PC-3 (cell line): ENCODE measurements around the gene PTPRR. TPM values are rescaled to one million over a fixed set of nuclear protein-coding genes. Genes with fewer than 3 reads are reported as not detected.
"Not testable (repeated sequence)": the region's sequence is repeated elsewhere in the genome, so short reads cannot be mapped to it uniquely, and the experiment has no call there.

Experiments
- ATAC-seq: fragments of 200-7000 bp; cut with Tn5 transposase; 2 replicates; pipeline ENCODE4 v1.9.1; 2020; ENCODE audit warnings: mild to moderate bottlenecking, moderate library complexity
- BruUV-seq: library from RNA; stranded (reverse); fragments of 400-500 nt; replicated peaks from 2 replicates; lab custom pipeline; 2021; lab: Mats Ljungman, UMichigan
- CTCF ChIA-PET: fragments of 300-600 bp; sonication (Branson Sonifier 250); formaldehyde crosslinking; loops from one replicate; lab custom pipeline; 2022; ENCODE audit warnings: antibody characterized with exemption; lab: Charles Lee
- POLR2A ChIA-PET: fragments of 300-600 bp; sonication (Branson Sonifier 250); formaldehyde crosslinking; loops from one replicate; lab custom pipeline; 2022; ENCODE audit warnings: antibody characterized with exemption; ENCODE audit not compliant: unreplicated experiment; lab: Charles Lee
- DNase-seq: peaks from one replicate; pipeline ENCODE4 v3.0.0-alpha.2; 2015
- H2AFZ ChIP-seq: fragments of 300-600 bp; sonication (generic); 2 replicates; pipeline ENCODE4 v1.6.0; 2016; ENCODE audit warnings: antibody characterized with exemption, low read length
- H3F3A ChIP-seq: fragments of 300-600 bp; sonication (generic); one replicate; pipeline ENCODE4 v1.6.0; 2017; ENCODE audit warnings: antibody characterized with exemption, low read length, control low read depth, mild to moderate bottlenecking; ENCODE audit not compliant: unreplicated experiment
- H3K27ac ChIP-seq: fragments of 300-600 bp; sonication (generic); 2 replicates; pipeline ENCODE4 v1.5.1; 2016; ENCODE audit warnings: mild to moderate bottlenecking, low read length
- H3K27me3 ChIP-seq: fragments of 300-600 bp; sonication (generic); 2 replicates; pipeline ENCODE4 v1.6.1; 2016; ENCODE audit warnings: low read length, mixed read lengths
- H3K36me3 ChIP-seq: fragments of 300-600 bp; sonication (generic); 2 replicates; pipeline ENCODE4 v1.6.1; 2016; ENCODE audit warnings: low read depth, mixed run types, low read length, mixed read lengths
- H3K4me1 ChIP-seq: fragments of 300-600 bp; sonication (generic); 2 replicates; pipeline ENCODE4 v1.5.1; 2016; ENCODE audit warnings: low read length; ENCODE audit not compliant: insufficient read depth
- H3K4me2 ChIP-seq: fragments of 300-600 bp; sonication (generic); 2 replicates; pipeline ENCODE4 v1.6.0; 2016; ENCODE audit warnings: low read length
- H3K4me3 ChIP-seq: fragments of 300-600 bp; sonication (generic); 2 replicates; pipeline ENCODE4 v1.5.1; 2016; ENCODE audit warnings: mild to moderate bottlenecking, low read length, mixed read lengths
- H3K79me2 ChIP-seq: fragments of 300-600 bp; sonication (generic); 2 replicates; pipeline ENCODE4 v1.6.1; 2017; ENCODE audit warnings: low read length, mixed read lengths
- H3K9ac ChIP-seq: fragments of 300-600 bp; sonication (generic); 2 replicates; pipeline ENCODE4 v1.6.0; 2016; ENCODE audit warnings: mild to moderate bottlenecking, low read length
- H3K9me2 ChIP-seq: fragments of 300-600 bp; sonication (generic); replicated peaks from 2 replicates; pipeline ENCODE4 v1.6.1; 2016; ENCODE audit warnings: mixed run types, low read length, mixed read lengths
- H3K9me3 ChIP-seq: fragments of 300-600 bp; sonication (generic); 2 replicates; pipeline ENCODE4 v1.6.1; 2016; ENCODE audit warnings: low read length, mixed read lengths
- H4K20me1 ChIP-seq: fragments of 300-600 bp; sonication (generic); 2 replicates; pipeline ENCODE4 v1.6.1; 2016; ENCODE audit warnings: low read length, mixed read lengths
- EZH2 ChIP-seq: fragments of 300-600 bp; sonication (generic); IDR thresholded peaks from one replicate; pipeline ENCODE4 v1.6.1; 2017; ENCODE audit warnings: antibody characterized with exemption, mild to moderate bottlenecking, low read length; ENCODE audit not compliant: unreplicated experiment
- EZH2phosphoT487 ChIP-seq: fragments of 300-600 bp; sonication (generic); IDR thresholded peaks from 2 replicates; pipeline ENCODE4 v1.6.1; 2018; ENCODE audit warnings: mild to moderate bottlenecking, antibody characterized with exemption, low read length, borderline replicate concordance
- intact Hi-C: fragments of 100-400 bp; cut with micrococcal nuclease; formaldehyde crosslinking; loops from 2 replicates; pipeline ENCODE4 v1.9.0; 2023
- total RNA-seq: library from RNA; depleted of rRNA; stranded (reverse); fragments of >200 nt; gene quantifications from 2 replicates; pipeline ENCODE4 v1.2.3, GENCODE V29; 2014
- TF ChIP-seq, protein P1 (sequence below): fragments of 300-600 bp; sonication (generic); conservative IDR thresholded peaks from 2 replicates; pipeline ENCODE4 v1.5.1; 2017; ENCODE audit warnings: antibody characterized with exemption, low read depth, mild to moderate bottlenecking, low read length

The PTPRR gene
- total RNA-seq, 1 experiment from 2014 or later: 3.1 TPM

- no peaks in the 10 kb centered on the region for H3K79me2 ChIP-seq
- intact Hi-C loops: no loop called here
- H3K36me3 ChIP-seq: no peaks in the 10 kb centered on the region; the same call in 1 of the 2 replicates
- no peak for ATAC-seq
- no peak overlapping the region for H3K4me2 ChIP-seq
- no TSS peak for BruUV-seq
- DNase-seq: no peak
- no peaks in the 10 kb centered on the region for H3K9me2 ChIP-seq
- H3K9me3 ChIP-seq: no peaks in the 10 kb centered on the region
- H4K20me1 ChIP-seq: no peaks in the 10 kb centered on the region
- CTCF ChIA-PET: no interaction called here
- H3K9ac ChIP-seq: no peak overlapping the region
- POLR2A ChIA-PET: no interaction called here
- no peaks in the 10 kb centered on the region for H3F3A ChIP-seq
- peaks cover 4% of the 10 kb centered on the region; the same call in 1 of the 2 replicates for H3K4me1 ChIP-seq
- no peak overlapping the region for H2AFZ ChIP-seq
- TF ChIP-seq, protein P1, sequence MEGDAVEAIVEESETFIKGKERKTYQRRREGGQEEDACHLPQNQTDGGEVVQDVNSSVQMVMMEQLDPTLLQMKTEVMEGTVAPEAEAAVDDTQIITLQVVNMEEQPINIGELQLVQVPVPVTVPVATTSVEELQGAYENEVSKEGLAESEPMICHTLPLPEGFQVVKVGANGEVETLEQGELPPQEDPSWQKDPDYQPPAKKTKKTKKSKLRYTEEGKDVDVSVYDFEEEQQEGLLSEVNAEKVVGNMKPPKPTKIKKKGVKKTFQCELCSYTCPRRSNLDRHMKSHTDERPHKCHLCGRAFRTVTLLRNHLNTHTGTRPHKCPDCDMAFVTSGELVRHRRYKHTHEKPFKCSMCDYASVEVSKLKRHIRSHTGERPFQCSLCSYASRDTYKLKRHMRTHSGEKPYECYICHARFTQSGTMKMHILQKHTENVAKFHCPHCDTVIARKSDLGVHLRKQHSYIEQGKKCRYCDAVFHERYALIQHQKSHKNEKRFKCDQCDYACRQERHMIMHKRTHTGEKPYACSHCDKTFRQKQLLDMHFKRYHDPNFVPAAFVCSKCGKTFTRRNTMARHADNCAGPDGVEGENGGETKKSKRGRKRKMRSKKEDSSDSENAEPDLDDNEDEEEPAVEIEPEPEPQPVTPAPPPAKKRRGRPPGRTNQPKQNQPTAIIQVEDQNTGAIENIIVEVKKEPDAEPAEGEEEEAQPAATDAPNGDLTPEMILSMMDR: no peak
- TF ChIP-seq EZH2: no peak
- TF ChIP-seq EZH2phosphoT487: no peak
- H3K4me3 ChIP-seq: no peak overlapping the region
- H3K27ac ChIP-seq: no peak overlapping the region
- no peaks in the 10 kb centered on the region for H3K27me3 ChIP-seq
Observed at GRCh38 chr12:70736351-70737133, 184.0 kb downstream of the PTPRR start.

DNA sequence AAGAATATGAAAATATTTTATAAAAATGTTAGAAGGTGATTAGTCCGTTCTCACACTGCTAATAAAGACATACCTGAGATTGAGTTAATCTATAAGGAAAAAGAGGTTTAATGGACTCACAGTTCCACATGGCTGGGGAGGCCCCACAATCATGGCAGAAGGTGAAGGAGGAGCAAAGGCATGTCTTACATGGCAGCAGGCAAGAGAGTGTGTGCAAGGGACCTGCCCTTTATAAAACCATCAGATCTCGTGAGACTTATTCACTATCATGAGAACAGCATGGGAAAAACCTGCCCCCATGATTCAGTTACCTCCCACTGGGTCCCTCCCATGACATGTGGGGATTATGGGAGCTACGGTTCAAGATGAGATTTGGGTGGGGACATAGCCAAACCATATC, 185.3 kb downstream of the PTPRR start:
- H3K27ac ChIP-seq, H3K4me1 ChIP-seq, H3K9me2 ChIP-seq, POLR2A ChIA-PET, CTCF ChIA-PET, H3F3A ChIP-seq, ATAC-seq, H3K4me2 ChIP-seq, BruUV-seq, DNase-seq, H4K20me1 ChIP-seq, H3K9ac ChIP-seq, H3K4me3 ChIP-seq, intact Hi-C loops, H3K27me3 ChIP-seq, H3K36me3 ChIP-seq, H3K9me3 ChIP-seq, H3K79me2 ChIP-seq, H2AFZ ChIP-seq: not testable (repeated sequence)

DNA sequence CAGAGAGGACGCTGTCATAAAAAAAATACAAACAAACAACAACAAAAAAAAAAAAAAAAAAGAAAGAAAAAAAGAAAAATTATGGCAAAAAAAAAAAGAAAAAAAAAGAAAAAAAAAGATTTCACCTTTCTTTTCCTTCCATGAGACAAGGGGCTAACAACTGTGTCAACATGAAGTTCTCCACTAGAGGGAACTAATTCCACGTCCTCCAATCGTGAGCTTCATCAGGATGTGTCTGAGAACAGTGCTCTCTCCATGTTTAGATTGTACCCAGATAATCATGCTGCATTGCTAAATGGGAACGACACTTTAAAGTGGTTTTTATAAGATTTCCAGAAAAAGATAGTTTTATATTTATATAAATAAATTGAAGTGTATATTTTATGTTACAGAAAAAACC, 187.2 kb downstream of the PTPRR start:
- Histone ChIP-seq H3F3A (no peaks in the 10 kb centered on the region), H3K9me2 (no peaks in the 10 kb centered on the region), H3K27ac (no peak overlapping the region), H3K9ac (no peak overlapping the region), H3K4me3 (no peak overlapping the region), H3K79me2 (no peaks in the 10 kb centered on the region), H3K27me3 (no peaks in the 10 kb centered on the region), H2AFZ (no peak overlapping the region), H3K4me1 (peaks cover 4% of the 10 kb centered on the region; the same call in 1 of the 2 replicates), H3K36me3 (no peaks in the 10 kb centered on the region; the same call in 1 of the 2 replicates), H4K20me1 (no peaks in the 10 kb centered on the region), H3K4me2 (no peak overlapping the region), H3K9me3 (no peaks in the 10 kb centered on the region)
- peak; percentile 91 for DNase-seq
- CTCF ChIA-PET: interaction anchor here (0.5 to 1.0 kb wide), 9 partner anchors 41 to 746 kb away, joined by 3 to 12 read pairs (median 4); no protein-coding TSS in a partner anchor
- BruUV-seq: no TSS peak
- intact Hi-C loops: loop anchor here (1.0 kb wide), 3 partner anchors 90 to 281 kb away; no protein-coding TSS in a partner anchor
- POLR2A ChIA-PET: interaction anchor here (0.7 kb wide), 1 partner anchor 192 kb away, joined by 15 read pairs; no protein-coding TSS in a partner anchor
- ATAC-seq: peak; percentile 93
- TF ChIP-seq, protein P1: peak; percentile 71
- no peak for TF ChIP-seq EZH2
- TF ChIP-seq EZH2phosphoT487: no peak
